ENCODE measurements around the gene AP3D1.

DNA sequence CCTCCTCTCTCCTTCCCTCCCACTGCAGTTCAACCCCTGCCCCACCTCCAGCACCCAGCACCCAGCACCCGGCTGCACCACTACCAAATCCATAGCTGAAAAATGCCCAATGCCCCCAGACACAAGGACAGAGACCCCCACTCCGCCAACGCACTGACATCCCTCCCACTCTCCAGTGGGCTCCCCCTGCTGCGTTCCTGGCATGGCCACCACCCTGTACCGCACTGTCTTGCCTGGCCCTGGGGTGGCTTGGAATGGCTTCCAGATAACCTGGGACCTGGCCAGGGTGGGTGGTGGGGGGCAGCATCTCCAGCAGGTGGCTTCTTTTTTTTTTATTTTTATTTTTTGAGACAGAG is 94.6 kb downstream of the AP3D1 start:
- TF ChIP-seq, protein P1, sequence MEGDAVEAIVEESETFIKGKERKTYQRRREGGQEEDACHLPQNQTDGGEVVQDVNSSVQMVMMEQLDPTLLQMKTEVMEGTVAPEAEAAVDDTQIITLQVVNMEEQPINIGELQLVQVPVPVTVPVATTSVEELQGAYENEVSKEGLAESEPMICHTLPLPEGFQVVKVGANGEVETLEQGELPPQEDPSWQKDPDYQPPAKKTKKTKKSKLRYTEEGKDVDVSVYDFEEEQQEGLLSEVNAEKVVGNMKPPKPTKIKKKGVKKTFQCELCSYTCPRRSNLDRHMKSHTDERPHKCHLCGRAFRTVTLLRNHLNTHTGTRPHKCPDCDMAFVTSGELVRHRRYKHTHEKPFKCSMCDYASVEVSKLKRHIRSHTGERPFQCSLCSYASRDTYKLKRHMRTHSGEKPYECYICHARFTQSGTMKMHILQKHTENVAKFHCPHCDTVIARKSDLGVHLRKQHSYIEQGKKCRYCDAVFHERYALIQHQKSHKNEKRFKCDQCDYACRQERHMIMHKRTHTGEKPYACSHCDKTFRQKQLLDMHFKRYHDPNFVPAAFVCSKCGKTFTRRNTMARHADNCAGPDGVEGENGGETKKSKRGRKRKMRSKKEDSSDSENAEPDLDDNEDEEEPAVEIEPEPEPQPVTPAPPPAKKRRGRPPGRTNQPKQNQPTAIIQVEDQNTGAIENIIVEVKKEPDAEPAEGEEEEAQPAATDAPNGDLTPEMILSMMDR (IDR thresholded peaks at IDR 0.05): no peak
- TF ChIP-seq POLR2A (IDR thresholded peaks at IDR 0.05) (no peak), POLR2AphosphoS5 (IDR thresholded peaks at IDR 0.05) (no peak)
